Prostate gland (tissue), 2 donors: ENCODE data around the gene GPR137B. TPM values are rescaled to one million over a fixed set of nuclear protein-coding genes. Genes with fewer than 3 reads are reported as not detected.

Experiments used
- DNase-seq: peaks from one replicate; pipeline ENCODE4 v3.0.0-alpha.2; 2019; ENCODE audit warnings: low spot score
- H3K27ac ChIP-seq, 2 donors: fragments of 200-600 bp; sonication (generic); 2 replicates each; pipeline ENCODE4 v1.5.1; 2017 to 2019
- H3K27me3 ChIP-seq: fragments of 200-600 bp; sonication (generic); replicated peaks from 2 replicates; pipeline ENCODE4 v1.5.1; 2019; ENCODE audit not compliant: insufficient read depth
- H3K36me3 ChIP-seq, 2 donors: fragments of 200-600 bp; sonication (generic); 1 replicate in 1 of 2; 2 replicates in 1 of 2; pipeline versions ENCODE4 v1.5.1 to v1.8.1; 2017 to 2019
- H3K4me1 ChIP-seq: fragments of 200-600 bp; sonication (generic); replicated peaks from 2 replicates; pipeline ENCODE4 v1.5.1; 2019
- H3K4me3 ChIP-seq, 2 donors: fragments of 200-600 bp; sonication (generic); 2 replicates each; pipeline ENCODE4 v1.5.1; 2017 to 2019
- H3K9me3 ChIP-seq: fragments of 200-600 bp; sonication (generic); 2 replicates; pipeline ENCODE4 v1.5.1; 2017
- POLR2A ChIP-seq: fragments of 450-650 bp; IDR thresholded peaks from one replicate; pipeline ENCODE4 v1.6.1; 2016; ENCODE audit warnings: antibody characterized with exemption, mild to moderate bottlenecking
- POLR2AphosphoS5 ChIP-seq: sonication (generic); formaldehyde crosslinking; IDR thresholded peaks from one replicate; pipeline ENCODE4 v1.6.1; 2017; ENCODE audit warnings: antibody characterized with exemption
- WGBS: methylation state at CpG from one replicate; pipeline ENCODE4 v1.1.5; 2018; 5-methylcytosine and 5-hydroxymethylcytosine counted together
- intact Hi-C: fragments of 100-400 bp; cut with DNase I; formaldehyde crosslinking; loops from one replicate; pipeline ENCODE4 v1.14.2; 2022
- total RNA-seq, 2 donors: library from RNA; depleted of rRNA; stranded (reverse); fragments of >200 nt; gene quantifications; one replicate each; pipeline ENCODE4 v1.1.0, GENCODE V29; 2016
- TF ChIP-seq, protein P1 (sequence below), 4 experiments: fragments of 200-600 bp in 2 of 4; fragments of 450-650 bp in 2 of 4; sonication (generic) in 2 of 4; IDR thresholded peaks; 1 replicate in 3 of 4; 2 replicates in 1 of 4; pipeline ENCODE4 v1.5.1; 2016 to 2019; ENCODE audit warnings: antibody characterized with exemption in 4 of 4, mild to moderate bottlenecking in 2 of 4, moderate library complexity in 2 of 4

GPR137B gene
- total RNA-seq, 2 donors from 2014 or later: 9.1 to 33.7 TPM

DNA sequence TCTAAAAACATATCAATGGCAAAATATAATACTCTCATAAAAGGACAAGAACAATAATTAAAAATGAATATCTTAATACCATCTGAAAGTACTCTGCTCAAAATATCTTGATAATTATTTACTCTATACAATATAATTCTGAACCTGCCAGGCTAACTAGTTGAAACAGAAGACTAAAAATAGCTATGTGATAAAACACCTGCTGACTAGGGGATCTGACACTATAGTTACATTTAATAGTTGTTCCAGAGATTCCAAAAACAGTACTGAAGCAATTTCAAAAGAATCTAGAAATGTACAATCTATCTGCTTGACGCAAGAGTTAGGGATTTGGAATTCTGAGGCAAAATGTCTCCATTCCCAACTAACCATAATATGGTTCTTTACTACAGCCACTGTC, 109.2 kb downstream of the GPR137B start:
- Histone ChIP-seq H3K36me3 (no peaks in the 10 kb centered on the region), H3K9me3 (no peaks in the 10 kb centered on the region), H3K4me1 (no peaks in the 10 kb centered on the region), H3K4me3 (no peak overlapping the region), H3K27me3 (no peaks in the 10 kb centered on the region), H3K27ac (no peak overlapping the region)
- intact Hi-C loops: no loop called here
- DNase-seq: no peak
- WGBS: 100% methylated on average over 1 of the region's 1 CpG
- TF ChIP-seq, protein P1, sequence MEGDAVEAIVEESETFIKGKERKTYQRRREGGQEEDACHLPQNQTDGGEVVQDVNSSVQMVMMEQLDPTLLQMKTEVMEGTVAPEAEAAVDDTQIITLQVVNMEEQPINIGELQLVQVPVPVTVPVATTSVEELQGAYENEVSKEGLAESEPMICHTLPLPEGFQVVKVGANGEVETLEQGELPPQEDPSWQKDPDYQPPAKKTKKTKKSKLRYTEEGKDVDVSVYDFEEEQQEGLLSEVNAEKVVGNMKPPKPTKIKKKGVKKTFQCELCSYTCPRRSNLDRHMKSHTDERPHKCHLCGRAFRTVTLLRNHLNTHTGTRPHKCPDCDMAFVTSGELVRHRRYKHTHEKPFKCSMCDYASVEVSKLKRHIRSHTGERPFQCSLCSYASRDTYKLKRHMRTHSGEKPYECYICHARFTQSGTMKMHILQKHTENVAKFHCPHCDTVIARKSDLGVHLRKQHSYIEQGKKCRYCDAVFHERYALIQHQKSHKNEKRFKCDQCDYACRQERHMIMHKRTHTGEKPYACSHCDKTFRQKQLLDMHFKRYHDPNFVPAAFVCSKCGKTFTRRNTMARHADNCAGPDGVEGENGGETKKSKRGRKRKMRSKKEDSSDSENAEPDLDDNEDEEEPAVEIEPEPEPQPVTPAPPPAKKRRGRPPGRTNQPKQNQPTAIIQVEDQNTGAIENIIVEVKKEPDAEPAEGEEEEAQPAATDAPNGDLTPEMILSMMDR (IDR thresholded peaks at IDR 0.05): no peak
- TF ChIP-seq POLR2AphosphoS5 (no peak), POLR2A (no peak)

- 90% methylated on average over 1 of the region's 1 CpG for WGBS
- no peaks in the 10 kb centered on the region for H3K4me1 ChIP-seq
- no peak for DNase-seq
- TF ChIP-seq, protein P1 (IDR thresholded peaks at IDR 0.05): no peak
- TF ChIP-seq POLR2A (no peak), POLR2AphosphoS5 (no peak)
- intact Hi-C loops: no loop called here
- no peak overlapping the region for H3K27ac ChIP-seq
- no peak overlapping the region for H3K4me3 ChIP-seq
- H3K9me3 ChIP-seq: no peaks in the 10 kb centered on the region
- no peaks in the 10 kb centered on the region for H3K36me3 ChIP-seq
- H3K27me3 ChIP-seq: no peaks in the 10 kb centered on the region
Measured at GRCh38 chr1:236253119-236253518, 110.8 kb downstream of the GPR137B start.

DNA sequence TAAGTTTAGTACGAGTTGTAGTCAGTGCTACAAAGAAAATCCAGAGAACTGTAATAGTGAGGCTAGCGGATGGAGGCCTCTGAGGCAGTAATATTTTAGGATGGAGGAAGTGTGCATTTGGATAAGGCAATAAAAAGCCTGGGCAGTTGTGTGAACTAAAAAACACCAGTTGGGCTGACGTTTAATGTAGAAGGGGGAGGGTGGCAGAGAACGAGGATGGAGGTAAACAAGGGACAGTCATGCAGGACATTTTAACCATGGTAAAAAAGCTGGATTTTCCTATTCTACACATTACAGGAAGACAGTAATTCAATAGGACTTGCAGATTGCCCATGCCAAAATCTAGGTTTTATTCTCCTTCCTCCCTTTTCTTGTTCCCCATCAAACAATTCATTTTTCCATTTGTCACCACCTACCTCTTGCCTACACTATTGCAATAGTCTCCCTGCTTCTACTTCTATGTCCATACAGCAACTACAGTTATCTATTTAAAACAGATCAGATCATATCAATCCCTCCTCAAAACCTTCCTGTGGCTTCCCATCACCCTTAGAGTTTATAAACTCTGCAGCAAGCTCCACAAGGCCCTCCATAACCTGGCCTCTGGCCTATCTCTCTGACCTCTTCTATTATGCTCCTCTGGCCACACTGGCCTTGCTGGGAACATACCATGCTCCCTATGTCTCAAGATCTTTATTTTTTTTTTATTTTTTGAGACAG, 111.7 kb downstream of the GPR137B start:
- TF ChIP-seq POLR2A: no peak
- TF ChIP-seq, protein P1 (IDR thresholded peaks at IDR 0.05): no peak
- no peak for TF ChIP-seq POLR2AphosphoS5
- 80% methylated on average over 4 of the region's 4 CpGs for WGBS
- H3K27ac ChIP-seq: no peak overlapping the region
- no peaks in the 10 kb centered on the region for H3K9me3 ChIP-seq
- intact Hi-C loops: no loop called here
- no peak overlapping the region for H3K4me3 ChIP-seq
- H3K27me3 ChIP-seq: no peaks in the 10 kb centered on the region
- no peaks in the 10 kb centered on the region for H3K4me1 ChIP-seq
- H3K36me3 ChIP-seq: no peaks in the 10 kb centered on the region
- no peak for DNase-seq

GRCh38 chr1:236257216-236257615, 114.9 kb downstream of the GPR137B start:
- no peak overlapping the region for H3K4me3 ChIP-seq
- no peak for DNase-seq
- no peaks in the 10 kb centered on the region for H3K4me1 ChIP-seq
- H3K27ac ChIP-seq: no peak overlapping the region
- intact Hi-C loops: no loop called here
- H3K27me3 ChIP-seq: no peaks in the 10 kb centered on the region
- H3K36me3 ChIP-seq: no peaks in the 10 kb centered on the region
- no peak for TF ChIP-seq POLR2A
- TF ChIP-seq, protein P1 (IDR thresholded peaks at IDR 0.05): no peak
- no peak for TF ChIP-seq POLR2AphosphoS5
- no peaks in the 10 kb centered on the region for H3K9me3 ChIP-seq

DNA sequence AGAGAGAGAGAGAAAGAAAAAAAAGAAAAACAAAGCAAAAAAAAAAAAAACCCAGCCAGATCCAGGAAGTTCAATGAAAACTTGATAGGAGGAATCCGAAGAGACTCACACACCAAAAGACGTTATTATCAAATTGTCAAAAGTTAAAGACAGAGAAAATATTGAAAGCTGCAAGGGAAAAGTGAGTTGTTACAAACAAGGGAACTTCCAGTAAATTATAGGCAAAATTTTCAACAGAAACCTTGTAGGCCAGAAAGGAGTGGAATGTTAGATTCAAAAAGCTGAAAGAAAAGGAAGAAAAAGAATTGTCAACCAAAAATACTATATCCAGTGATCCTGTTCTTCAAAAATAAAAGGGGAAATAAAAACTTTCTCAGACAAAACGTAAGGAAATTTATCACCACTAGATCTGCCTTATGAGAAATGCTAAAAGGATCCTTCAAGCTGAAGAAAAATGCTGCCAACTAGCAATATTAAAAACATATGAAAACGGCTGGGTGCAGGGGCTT, 115.8 kb downstream of the GPR137B start:
- no peaks in the 10 kb centered on the region for H3K9me3 ChIP-seq
- no peak for DNase-seq
- H3K4me1 ChIP-seq: no peaks in the 10 kb centered on the region
- intact Hi-C loops: no loop called here
- no peaks in the 10 kb centered on the region for H3K36me3 ChIP-seq
- no peak overlapping the region for H3K4me3 ChIP-seq
- no peaks in the 10 kb centered on the region for H3K27me3 ChIP-seq
- 95% methylated on average over 4 of the region's 4 CpGs for WGBS
- TF ChIP-seq, protein P1 (IDR thresholded peaks at IDR 0.05): no peak
- TF ChIP-seq POLR2A: no peak
- TF ChIP-seq POLR2AphosphoS5: no peak
- H3K27ac ChIP-seq: no peak overlapping the region
